ENCODE measurements around the gene SPSB1. TPM values are rescaled to one million over a fixed set of nuclear protein-coding genes. Genes with fewer than 3 reads are reported as not detected.

The SPSB1 gene
- polyA plus RNA-seq, 1 donor (not counting 4 experiments of a cell fraction or from before 2014, with no cell fraction given): 19.8 TPM

DNA sequence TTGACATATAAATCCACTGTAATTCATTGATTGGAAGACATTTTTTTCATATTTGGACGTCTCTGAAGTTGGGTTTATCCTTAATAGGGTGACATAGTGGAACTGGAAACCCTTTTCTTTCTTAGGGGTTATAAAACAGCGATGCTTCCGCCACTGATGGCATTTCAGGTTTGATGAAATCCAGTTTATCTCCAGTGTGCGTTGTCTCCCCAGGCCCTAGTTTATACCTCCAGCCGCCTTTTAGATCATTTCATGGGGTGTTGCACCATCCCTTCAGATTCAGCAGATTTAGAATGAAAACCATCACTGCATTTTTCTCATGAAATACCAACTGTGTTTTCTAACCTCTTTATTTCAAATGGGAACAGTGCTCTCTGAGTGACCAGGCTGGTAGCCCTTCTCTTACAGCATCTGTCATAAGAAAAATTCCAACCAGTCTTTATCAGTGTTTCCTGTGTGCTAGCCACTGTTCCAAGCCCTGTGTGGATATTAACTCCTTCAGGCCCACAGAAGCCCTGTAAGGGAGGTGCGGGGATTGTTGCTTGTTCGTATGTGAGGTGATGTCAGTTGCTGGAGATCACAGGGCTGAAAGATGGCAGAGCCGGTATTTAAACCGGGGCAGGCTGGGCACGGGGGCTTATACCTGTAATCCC, 39.1 kb upstream of the SPSB1 start:
- no peak overlapping the region for H3K27ac ChIP-seq (ENCODE audit: control insufficient read depth, insufficient read depth, low read length)
- no peaks in the 10 kb centered on the region for H3K79me2 ChIP-seq (ENCODE audit: control insufficient read depth, insufficient read depth, low read length)
- H3K9me1 ChIP-seq (ENCODE audit: control insufficient read depth, extremely low read depth, insufficient read depth, low read length): no peaks in the 10 kb centered on the region
- H3K9me3 ChIP-seq (ENCODE audit: control insufficient read depth, low read depth, low read length): peaks cover 5% of the 10 kb centered on the region
- H3K9ac ChIP-seq (ENCODE audit: control insufficient read depth, extremely low read depth, insufficient read depth, low read length): no peak overlapping the region
- no peak overlapping the region for H2AFZ ChIP-seq (ENCODE audit: control insufficient read depth, low read length)
- H3K4me3 ChIP-seq (ENCODE audit: control insufficient read depth in 2 of 3, extremely low read depth in 1 of 3, insufficient read depth in 2 of 3, low read depth in 1 of 3, low read length in 3 of 3): no peak overlapping the region
- H3K27me3 ChIP-seq (ENCODE audit: control insufficient read depth, extremely low read depth, insufficient read depth, low read length): peaks cover 6% of the 10 kb centered on the region
- DNase-seq (ENCODE audit: low read depth, low spot score) (no peak), FAIRE-seq (no peak)
- H4K20me1 ChIP-seq (ENCODE audit: control insufficient read depth, extremely low read depth, insufficient read depth, low read length): no peaks in the 10 kb centered on the region
- TF ChIP-seq CTCF (optimal IDR thresholded peaks at IDR 0.05 in 1 of 3, IDR thresholded peaks at IDR 0.05 in 1 of 3, conservative IDR thresholded peaks at IDR 0.05 in 1 of 3; ENCODE audit: extremely low read depth in 1 of 3, insufficient read depth in 2 of 3, low read length in 3 of 3) (no peak), EZH2 (IDR thresholded peaks at IDR 0.05; ENCODE audit: low read length) (no peak)
- peaks cover 3% of the 10 kb centered on the region for H3K4me1 ChIP-seq (ENCODE audit: control insufficient read depth, extremely low read depth, insufficient read depth, low read length)
- H3K36me3 ChIP-seq (ENCODE audit: control insufficient read depth in 2 of 2, extremely low read depth in 1 of 2, insufficient read depth in 2 of 2, low read length in 2 of 2): no peaks in the 10 kb centered on the region
- dilution Hi-C loops (cut with MboI; ENCODE audit: extremely low pct_ligation_motif_present, low sequenced_read_pairs): no loop called here
- H3K4me2 ChIP-seq (ENCODE audit: control insufficient read depth, extremely low read depth, insufficient read depth, low read depth, low read length): no peak overlapping the region

DNA sequence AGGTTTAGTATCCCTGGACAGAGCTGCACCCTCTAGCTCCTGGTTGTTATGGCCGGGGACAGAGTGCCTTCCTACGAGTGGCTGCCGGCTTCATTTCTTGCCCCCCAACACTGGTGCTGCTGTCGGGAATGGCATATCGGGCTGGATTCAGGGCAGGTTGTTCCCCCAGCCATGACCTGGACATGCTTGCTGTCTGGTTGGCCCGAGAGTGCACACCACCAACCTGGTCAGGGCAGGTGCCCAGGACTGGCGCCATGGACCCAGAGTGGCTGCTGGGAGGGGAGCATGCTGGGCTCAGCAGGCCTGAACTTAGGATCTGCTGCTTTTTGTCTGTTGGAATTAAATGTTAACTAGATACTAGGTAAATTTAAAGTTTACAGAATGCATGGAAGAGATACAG, 36.4 kb upstream of the SPSB1 start:
- peaks cover 3% of the 10 kb centered on the region for H3K79me2 ChIP-seq (ENCODE audit: control insufficient read depth, insufficient read depth, low read length)
- H3K9ac ChIP-seq (ENCODE audit: control insufficient read depth, extremely low read depth, insufficient read depth, low read length): no peak overlapping the region
- no peak overlapping the region for H2AFZ ChIP-seq (ENCODE audit: control insufficient read depth, low read length)
- H3K27ac ChIP-seq (ENCODE audit: control insufficient read depth, insufficient read depth, low read length): no peak overlapping the region
- H4K20me1 ChIP-seq (ENCODE audit: control insufficient read depth, extremely low read depth, insufficient read depth, low read length): no peaks in the 10 kb centered on the region
- H3K36me3 ChIP-seq (ENCODE audit: control insufficient read depth in 2 of 2, extremely low read depth in 1 of 2, insufficient read depth in 2 of 2, low read length in 2 of 2): no peaks in the 10 kb centered on the region
- FAIRE-seq (no peak), DNase-seq (ENCODE audit: low read depth, low spot score) (no peak)
- H3K4me1 ChIP-seq (ENCODE audit: control insufficient read depth, extremely low read depth, insufficient read depth, low read length): no peaks in the 10 kb centered on the region
- no peak overlapping the region for H3K4me3 ChIP-seq (ENCODE audit: control insufficient read depth in 2 of 3, extremely low read depth in 1 of 3, insufficient read depth in 2 of 3, low read depth in 1 of 3, low read length in 3 of 3)
- H3K9me1 ChIP-seq (ENCODE audit: control insufficient read depth, extremely low read depth, insufficient read depth, low read length): no peaks in the 10 kb centered on the region
- H3K4me2 ChIP-seq (ENCODE audit: control insufficient read depth, extremely low read depth, insufficient read depth, low read depth, low read length): no peak overlapping the region
- H3K27me3 ChIP-seq (ENCODE audit: control insufficient read depth, extremely low read depth, insufficient read depth, low read length): peaks cover 6% of the 10 kb centered on the region
- H3K9me3 ChIP-seq (ENCODE audit: control insufficient read depth, low read depth, low read length): peaks cover 17% of the 10 kb centered on the region
- TF ChIP-seq EZH2 (IDR thresholded peaks at IDR 0.05; ENCODE audit: low read length): no peak
- no peak for TF ChIP-seq CTCF (optimal IDR thresholded peaks at IDR 0.05 in 1 of 3, IDR thresholded peaks at IDR 0.05 in 1 of 3, conservative IDR thresholded peaks at IDR 0.05 in 1 of 3; ENCODE audit: extremely low read depth in 1 of 3, insufficient read depth in 2 of 3, low read length in 3 of 3)
- dilution Hi-C loops (cut with MboI; ENCODE audit: extremely low pct_ligation_motif_present, low sequenced_read_pairs): no loop called here

All from keratinocyte (primary cell).